Nephron (organoid): Measurements from ENCODE around the gene KCTD2.

ENCODE experiments used
- H3K27ac Mint-ChIP-seq, 3 experiments: 2 replicates each; pipeline ENCODE4 v1.8.0; 2020; ENCODE audit warnings: mixed read lengths in 3 of 3, mild to moderate bottlenecking in 2 of 3, moderate library complexity in 1 of 3
- H3K27me3 Mint-ChIP-seq: 2 replicates; pipeline ENCODE4 v1.8.0; 2021; ENCODE audit warnings: low read depth, mild to moderate bottlenecking, moderate library complexity, mixed read lengths
- H3K36me3 Mint-ChIP-seq: 2 replicates; pipeline ENCODE4 v1.8.0; 2020; ENCODE audit warnings: low read depth, mixed read lengths
- H3K4me1 Mint-ChIP-seq: 2 replicates; pipeline ENCODE4 v1.8.0; 2020; ENCODE audit warnings: mixed read lengths
- H3K4me3 Mint-ChIP-seq, 3 experiments: 2 replicates each; pipeline ENCODE4 v1.8.0; 2020; ENCODE audit warnings: mild to moderate bottlenecking in 3 of 3, mixed read lengths in 3 of 3, moderate library complexity in 2 of 3
- H3K9me3 Mint-ChIP-seq: 2 replicates; pipeline ENCODE4 v1.8.0; 2020; ENCODE audit warnings: mixed read lengths
- CTCF ChIP-seq, 3 experiments: fragments of 200-600 bp; sonication (generic); IDR thresholded peaks; one replicate each; pipeline ENCODE4 v1.5.0; 2021; ENCODE audit warnings: antibody characterized with exemption in 3 of 3; ENCODE audit not compliant: unreplicated experiment in 3 of 3

KCTD2 gene

GRCh38 chr17:75093548-75094158, 46.6 kb downstream of the KCTD2 start:
- H3K36me3 Mint-ChIP-seq, result peaks cover 3% of the 10 kb centered on the region
- no peaks in the 10 kb centered on the region for H3K27me3 Mint-ChIP-seq
- peak overlapping the region in 1 of 3 experiments; percentile 77 for H3K27ac Mint-ChIP-seq
- H3K9me3 Mint-ChIP-seq, result no peaks in the 10 kb centered on the region
- no peak for TF ChIP-seq CTCF (IDR thresholded peaks at IDR 0.05; ENCODE audit: unreplicated experiment in 3 of 3)
- peaks cover 40% of the 10 kb centered on the region for H3K4me1 Mint-ChIP-seq
- no peak overlapping the region for H3K4me3 Mint-ChIP-seq

- Mint-ChIP-seq H3K36me3 (peaks cover 10% of the 10 kb centered on the region), H3K9me3 (no peaks in the 10 kb centered on the region), H3K4me1 (peaks cover 29% of the 10 kb centered on the region), H3K27ac (no peak overlapping the region), H3K27me3 (no peaks in the 10 kb centered on the region), H3K4me3 (no peak overlapping the region)
- TF ChIP-seq CTCF (IDR thresholded peaks at IDR 0.05; ENCODE audit: unreplicated experiment in 3 of 3), result no peak
These were observed 47.9 kb downstream of the KCTD2 start for GRCh38 chr17:75094871-75095399.

DNA sequence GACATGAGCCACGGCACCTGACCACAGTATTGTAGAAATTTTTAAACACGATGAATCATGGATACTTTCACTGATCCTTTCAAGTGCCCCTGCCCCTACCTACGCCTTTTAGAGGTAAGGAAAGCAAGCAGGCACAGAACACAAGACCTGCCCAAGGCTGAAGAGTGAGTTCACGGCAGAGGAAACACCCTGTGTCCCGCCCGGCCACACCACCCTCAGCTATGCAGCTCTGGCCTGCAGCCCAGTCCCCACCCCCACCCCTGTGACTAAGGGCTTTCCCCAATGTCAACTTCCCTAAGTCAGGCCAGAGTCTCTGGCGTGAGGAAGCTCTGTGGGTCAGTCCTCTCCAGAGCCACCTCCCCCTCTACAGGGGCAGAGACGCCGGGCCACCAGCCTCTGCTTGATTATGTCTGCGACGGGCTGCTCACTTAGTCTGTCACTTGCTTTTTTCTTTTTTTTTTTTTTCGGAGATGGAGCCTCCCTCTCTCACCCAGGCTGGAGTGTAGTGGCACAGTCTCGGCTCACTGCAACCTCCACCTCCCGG, 49.1 kb downstream of the KCTD2 start:
- Mint-ChIP-seq H3K36me3 (peaks cover 10% of the 10 kb centered on the region), H3K4me1 (peaks cover 19% of the 10 kb centered on the region), H3K27me3 (no peaks in the 10 kb centered on the region), H3K27ac (peak overlapping the region in 2 of 3 experiments; percentile 58 to 65), H3K4me3 (no peak overlapping the region), H3K9me3 (no peaks in the 10 kb centered on the region)
- no peak for TF ChIP-seq CTCF (IDR thresholded peaks at IDR 0.05; ENCODE audit: unreplicated experiment in 3 of 3)

- Mint-ChIP-seq H3K4me3 (no peak overlapping the region), H3K27me3 (no peaks in the 10 kb centered on the region), H3K4me1 (peaks cover 1% of the 10 kb centered on the region), H3K27ac (no peak overlapping the region), H3K36me3 (peaks cover 14% of the 10 kb centered on the region), H3K9me3 (no peaks in the 10 kb centered on the region)
- no peak for TF ChIP-seq CTCF (IDR thresholded peaks at IDR 0.05; ENCODE audit: unreplicated experiment in 3 of 3)
These were observed 50.8 kb downstream of the KCTD2 start for GRCh38 chr17:75097865-75098264.

DNA sequence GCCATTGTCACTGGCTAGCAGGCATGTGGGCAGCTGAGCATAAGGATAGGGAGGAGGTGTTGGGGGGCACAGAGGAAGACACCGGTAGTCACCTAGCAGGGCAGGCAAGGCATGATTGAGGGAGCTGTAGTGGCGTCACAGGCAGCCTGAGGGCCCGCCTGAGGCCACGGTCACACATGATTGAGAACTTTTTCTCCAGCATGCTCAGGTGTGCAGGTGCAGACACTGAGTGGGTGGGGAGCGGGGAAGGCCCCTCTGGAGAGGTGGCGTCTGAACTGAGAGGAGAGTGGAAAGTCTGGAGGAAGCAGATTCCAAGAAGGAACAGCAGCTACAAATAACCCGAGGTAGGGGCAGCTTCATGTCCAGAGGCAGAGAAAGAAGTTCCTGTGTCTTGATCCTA, 51.8 kb downstream of the KCTD2 start:
- Mint-ChIP-seq H3K27ac (no peak overlapping the region), H3K9me3 (no peaks in the 10 kb centered on the region), H3K27me3 (peaks cover 1% of the 10 kb centered on the region), H3K4me1 (no peaks in the 10 kb centered on the region), H3K4me3 (no peak overlapping the region), H3K36me3 (peaks cover 14% of the 10 kb centered on the region)
- no peak for TF ChIP-seq CTCF (IDR thresholded peaks at IDR 0.05; ENCODE audit: unreplicated experiment in 3 of 3)
